ENCODE data around the gene RLBP1. TPM values are rescaled to one million over a fixed set of nuclear protein-coding genes. Genes with fewer than 3 reads are reported as not detected.
"Not testable (repeated sequence)": the region's sequence is repeated elsewhere in the genome, so short reads cannot be mapped to it uniquely, and the experiment has no call there.

The RLBP1 gene
- total RNA-seq (not detected), polyA plus RNA-seq (not detected)
- long read RNA-seq, donor 1 = 0 reads
- long read RNA-seq, donor 2 = 0 reads
- long read RNA-seq, donor 3 = 0 reads

GRCh38 chr15:89221543-89221942 is at the start of gene RLBP1:
RLBP1 (minus strand) TSS chr15:89221579; CDS start chr15:89218975, 2,604 bp downstream.
- Histone ChIP-seq H3K4me1 (no peaks in the 10 kb centered on the region), H3K27ac (no peak within 1 kb of the TSS), H3K27me3 (peaks cover 0 to 4% (median 0%) of the 10 kb centered on the region in 7 donors), H3K4me3 (no peak within 1 kb of the TSS), H3K36me3 (no peaks in the 10 kb centered on the region), H3K9me3 (no peaks in the 10 kb centered on the region)
- TF ChIP-seq, protein P1, sequence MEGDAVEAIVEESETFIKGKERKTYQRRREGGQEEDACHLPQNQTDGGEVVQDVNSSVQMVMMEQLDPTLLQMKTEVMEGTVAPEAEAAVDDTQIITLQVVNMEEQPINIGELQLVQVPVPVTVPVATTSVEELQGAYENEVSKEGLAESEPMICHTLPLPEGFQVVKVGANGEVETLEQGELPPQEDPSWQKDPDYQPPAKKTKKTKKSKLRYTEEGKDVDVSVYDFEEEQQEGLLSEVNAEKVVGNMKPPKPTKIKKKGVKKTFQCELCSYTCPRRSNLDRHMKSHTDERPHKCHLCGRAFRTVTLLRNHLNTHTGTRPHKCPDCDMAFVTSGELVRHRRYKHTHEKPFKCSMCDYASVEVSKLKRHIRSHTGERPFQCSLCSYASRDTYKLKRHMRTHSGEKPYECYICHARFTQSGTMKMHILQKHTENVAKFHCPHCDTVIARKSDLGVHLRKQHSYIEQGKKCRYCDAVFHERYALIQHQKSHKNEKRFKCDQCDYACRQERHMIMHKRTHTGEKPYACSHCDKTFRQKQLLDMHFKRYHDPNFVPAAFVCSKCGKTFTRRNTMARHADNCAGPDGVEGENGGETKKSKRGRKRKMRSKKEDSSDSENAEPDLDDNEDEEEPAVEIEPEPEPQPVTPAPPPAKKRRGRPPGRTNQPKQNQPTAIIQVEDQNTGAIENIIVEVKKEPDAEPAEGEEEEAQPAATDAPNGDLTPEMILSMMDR (IDR thresholded peaks at IDR 0.05) = no peak
- ATAC-seq (no peak), DNase-seq (no peak)
- WGBS, 2 donors = 71 to 85% methylated on average over 11 of the region's 11 CpGs
- intact Hi-C loops (cut with DNase I) = no loop called here

- DNase-seq; H3K4me3 ChIP-seq; H3K4me1 ChIP-seq; H3K9me3 ChIP-seq; intact Hi-C loops (cut with DNase I); H3K27ac ChIP-seq; H3K27me3 ChIP-seq; ATAC-seq: not testable (repeated sequence)
- 93 to 95% methylated on average over 5 of the region's 5 CpGs for WGBS, 2 donors
- H3K36me3 ChIP-seq = peaks cover 0 to 48% (median 0%) of the 10 kb centered on the region in 9 donors
These were observed 28.8 kb upstream of the RLBP1 start for GRCh38 chr15:89250142-89250541.

DNA sequence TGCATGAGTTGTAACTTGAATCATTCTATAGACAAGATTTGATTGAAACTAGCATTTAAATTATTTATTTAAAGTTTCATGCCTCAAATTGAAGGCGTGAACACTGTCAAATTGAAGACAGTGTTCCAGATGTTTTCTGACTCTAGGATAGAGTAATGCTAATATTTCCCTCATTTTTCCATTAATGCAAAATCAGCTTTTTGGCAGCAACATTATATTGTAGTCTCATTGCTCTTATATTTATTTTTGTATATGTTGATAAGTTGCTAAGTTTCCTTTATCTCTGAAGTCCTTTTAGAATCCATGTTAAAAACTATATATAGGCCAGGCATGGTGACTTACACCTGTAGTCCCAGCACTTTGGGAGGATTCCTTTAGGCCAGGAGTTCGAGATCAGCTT is 27.2 kb upstream of the RLBP1 start:
- no peak for ATAC-seq
- Histone ChIP-seq H3K36me3 (peaks cover 0 to 41% (median 0%) of the 10 kb centered on the region in 9 donors), H3K9me3 (no peaks in the 10 kb centered on the region), H3K27me3 (no peaks in the 10 kb centered on the region), H3K4me3 (no peak overlapping the region), H3K27ac (no peak overlapping the region), H3K4me1 (peaks cover 4 to 18% (median 12%) of the 10 kb centered on the region in 9 donors)
- TF ChIP-seq, protein P1 (IDR thresholded peaks at IDR 0.05) = no peak
- intact Hi-C loops (cut with DNase I) = loop anchor here in 1 of 10 donors (10.0 kb wide), 1 partner anchor 344 kb away; no protein-coding TSS in a partner anchor
- WGBS, 2 donors = 97 to 98% methylated on average over 2 of the region's 2 CpGs
- DNase-seq = no peak

GRCh38 chr15:89247446-89247845 is 26.1 kb upstream of the RLBP1 start:
- intact Hi-C loops (cut with DNase I) = loop anchor here in 1 of 10 donors (10.0 kb wide), 1 partner anchor 343 kb away; no protein-coding TSS in a partner anchor
- Histone ChIP-seq H3K4me1 (peaks cover 4 to 23% (median 14%) of the 10 kb centered on the region in 9 donors), H3K4me3 (no peak overlapping the region), H3K27me3 (no peaks in the 10 kb centered on the region), H3K36me3 (peaks cover 0 to 41% (median 0%) of the 10 kb centered on the region in 9 donors), H3K9me3 (no peaks in the 10 kb centered on the region), H3K27ac (no peak overlapping the region)
- TF ChIP-seq, protein P1 (IDR thresholded peaks at IDR 0.05) = no peak
- DNase-seq = no peak
- WGBS, 2 donors = 74 to 79% methylated on average over 2 of the region's 2 CpGs
- ATAC-seq = no peak

- peak overlapping the region; percentile 30 to 87 (median 73) for H3K4me3 ChIP-seq
- peak overlapping the region in 1 of 10 donors; percentile 82 for H3K27ac ChIP-seq
- H3K36me3 ChIP-seq = peaks cover 0 to 22% (median 0%) of the 10 kb centered on the region in 9 donors
- peaks cover 0 to 4% (median 0%) of the 10 kb centered on the region in 11 donors for H3K9me3 ChIP-seq
- peaks cover 4 to 23% (median 14%) of the 10 kb centered on the region in 9 donors for H3K4me1 ChIP-seq
- intact Hi-C loops (cut with DNase I) = loop anchor here in 2 of 10 donors (5.0 to 10.0 kb wide), 2 partner anchors 37 to 340 kb away; no protein-coding TSS in a partner anchor
- TF ChIP-seq, protein P1 (IDR thresholded peaks at IDR 0.05) = no peak
- no peak for DNase-seq
- no peaks in the 10 kb centered on the region for H3K27me3 ChIP-seq
- no peak for ATAC-seq
- WGBS, 2 donors = 0% methylated on average over 6 of the region's 6 CpGs
These were observed 23.2 kb upstream of the RLBP1 start for GRCh38 chr15:89244574-89244903.

All from heart right ventricle (tissue), 16 donors.